Coronary artery (tissue), 2 donors: ENCODE results near the gene TBX5.

ENCODE experiments used
- DNase-seq: peaks from one replicate; pipeline ENCODE4 v3.0.0-alpha.2; 2017; ENCODE audit warnings: low spot score
- H3K27ac ChIP-seq, 2 donors: fragments of 200-600 bp; sonication (generic); one replicate each; pipeline ENCODE4 v1.5.1; 2016 to 2019
- H3K4me3 ChIP-seq: fragments of 200-600 bp; sonication (generic); 2 replicates; pipeline ENCODE4 v1.5.1; 2016; ENCODE audit warnings: mild to moderate bottlenecking, moderate library complexity
- TF ChIP-seq, protein P1 (sequence below): fragments of 200-600 bp; sonication (generic); IDR thresholded peaks from one replicate; pipeline ENCODE4 v1.5.1; 2019; ENCODE audit warnings: antibody characterized with exemption

TBX5 gene

DNA sequence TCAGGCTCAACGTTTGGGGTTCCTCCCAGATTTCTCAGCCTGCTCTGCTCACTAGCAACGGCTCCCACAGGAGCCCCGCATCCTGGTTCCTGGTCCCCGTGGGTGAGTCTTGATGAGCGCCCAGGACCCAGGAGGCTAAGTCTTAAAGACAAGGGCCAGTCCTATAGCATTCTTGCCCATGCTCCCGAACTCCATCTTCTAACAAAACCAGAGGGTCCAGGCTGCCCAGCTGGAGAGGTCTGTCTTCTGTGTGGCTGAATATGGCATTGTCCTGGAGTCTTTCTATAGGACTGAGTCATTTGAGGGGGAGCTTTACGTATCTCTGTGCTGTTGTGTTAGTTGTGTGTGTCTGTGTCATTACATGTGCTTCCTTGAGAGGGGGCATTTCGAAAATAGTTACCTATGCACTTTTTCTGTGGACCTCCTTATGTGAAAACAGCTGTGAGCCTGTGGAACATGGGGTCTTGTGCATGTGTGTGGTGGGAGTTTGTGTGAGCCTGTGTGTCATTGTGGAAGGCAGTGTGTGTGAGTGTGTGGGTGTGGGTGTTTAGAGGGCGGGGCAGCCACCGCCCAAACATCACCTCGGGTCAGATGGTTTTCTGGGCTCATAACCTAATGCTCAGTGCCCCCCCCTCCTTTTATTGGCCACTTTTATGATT is 9.1 kb upstream of the TBX5 start:
- H3K4me3 ChIP-seq = no peak overlapping the region
- no peak overlapping the region for H3K27ac ChIP-seq
- no peak for DNase-seq
- TF ChIP-seq, protein P1, sequence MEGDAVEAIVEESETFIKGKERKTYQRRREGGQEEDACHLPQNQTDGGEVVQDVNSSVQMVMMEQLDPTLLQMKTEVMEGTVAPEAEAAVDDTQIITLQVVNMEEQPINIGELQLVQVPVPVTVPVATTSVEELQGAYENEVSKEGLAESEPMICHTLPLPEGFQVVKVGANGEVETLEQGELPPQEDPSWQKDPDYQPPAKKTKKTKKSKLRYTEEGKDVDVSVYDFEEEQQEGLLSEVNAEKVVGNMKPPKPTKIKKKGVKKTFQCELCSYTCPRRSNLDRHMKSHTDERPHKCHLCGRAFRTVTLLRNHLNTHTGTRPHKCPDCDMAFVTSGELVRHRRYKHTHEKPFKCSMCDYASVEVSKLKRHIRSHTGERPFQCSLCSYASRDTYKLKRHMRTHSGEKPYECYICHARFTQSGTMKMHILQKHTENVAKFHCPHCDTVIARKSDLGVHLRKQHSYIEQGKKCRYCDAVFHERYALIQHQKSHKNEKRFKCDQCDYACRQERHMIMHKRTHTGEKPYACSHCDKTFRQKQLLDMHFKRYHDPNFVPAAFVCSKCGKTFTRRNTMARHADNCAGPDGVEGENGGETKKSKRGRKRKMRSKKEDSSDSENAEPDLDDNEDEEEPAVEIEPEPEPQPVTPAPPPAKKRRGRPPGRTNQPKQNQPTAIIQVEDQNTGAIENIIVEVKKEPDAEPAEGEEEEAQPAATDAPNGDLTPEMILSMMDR = no peak

DNA sequence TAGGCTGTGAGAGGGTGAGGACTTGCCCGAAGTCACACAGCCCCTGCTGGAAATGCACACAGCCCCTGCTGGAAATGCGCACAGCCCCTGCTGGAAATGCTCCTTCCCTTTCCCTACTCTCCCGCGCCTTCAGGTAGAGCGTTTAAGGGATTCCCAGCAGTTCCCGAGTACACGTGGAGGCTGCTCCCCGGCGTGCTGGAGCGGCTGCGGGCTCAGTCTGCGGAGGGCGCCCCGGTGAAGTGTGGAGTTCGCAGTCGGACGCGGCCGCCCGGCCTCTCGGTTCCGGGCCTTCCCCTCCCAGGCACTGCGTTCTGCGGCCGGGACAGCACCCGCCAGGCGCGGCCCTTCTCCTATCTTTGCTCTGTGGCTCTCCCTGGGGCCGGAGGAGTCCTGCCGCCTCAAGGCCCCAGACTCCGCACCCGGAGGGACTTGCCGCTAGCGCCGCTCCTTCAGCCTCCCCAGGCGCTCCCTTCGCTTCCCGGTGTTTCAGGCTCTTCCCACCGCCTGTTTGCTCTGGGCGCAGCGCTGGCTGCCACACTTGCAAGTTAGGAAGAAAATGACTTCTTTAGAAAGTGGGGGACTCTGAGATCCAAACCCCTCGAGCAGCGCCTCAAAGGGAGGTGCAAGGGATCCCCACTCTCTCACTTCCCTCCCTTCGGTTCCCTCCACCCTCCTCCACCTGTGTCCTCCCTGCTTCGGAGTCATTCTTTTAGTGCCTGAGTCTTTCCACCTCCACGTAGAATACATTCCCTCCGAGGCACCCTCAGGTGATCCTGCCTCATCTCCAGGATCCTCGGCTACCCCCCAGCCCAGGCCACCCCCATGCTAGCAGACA is 8.3 kb upstream of the TBX5 start:
- no peak for DNase-seq
- no peak overlapping the region for H3K27ac ChIP-seq
- H3K4me3 ChIP-seq = no peak overlapping the region
- TF ChIP-seq, protein P1 = no peak

DNA sequence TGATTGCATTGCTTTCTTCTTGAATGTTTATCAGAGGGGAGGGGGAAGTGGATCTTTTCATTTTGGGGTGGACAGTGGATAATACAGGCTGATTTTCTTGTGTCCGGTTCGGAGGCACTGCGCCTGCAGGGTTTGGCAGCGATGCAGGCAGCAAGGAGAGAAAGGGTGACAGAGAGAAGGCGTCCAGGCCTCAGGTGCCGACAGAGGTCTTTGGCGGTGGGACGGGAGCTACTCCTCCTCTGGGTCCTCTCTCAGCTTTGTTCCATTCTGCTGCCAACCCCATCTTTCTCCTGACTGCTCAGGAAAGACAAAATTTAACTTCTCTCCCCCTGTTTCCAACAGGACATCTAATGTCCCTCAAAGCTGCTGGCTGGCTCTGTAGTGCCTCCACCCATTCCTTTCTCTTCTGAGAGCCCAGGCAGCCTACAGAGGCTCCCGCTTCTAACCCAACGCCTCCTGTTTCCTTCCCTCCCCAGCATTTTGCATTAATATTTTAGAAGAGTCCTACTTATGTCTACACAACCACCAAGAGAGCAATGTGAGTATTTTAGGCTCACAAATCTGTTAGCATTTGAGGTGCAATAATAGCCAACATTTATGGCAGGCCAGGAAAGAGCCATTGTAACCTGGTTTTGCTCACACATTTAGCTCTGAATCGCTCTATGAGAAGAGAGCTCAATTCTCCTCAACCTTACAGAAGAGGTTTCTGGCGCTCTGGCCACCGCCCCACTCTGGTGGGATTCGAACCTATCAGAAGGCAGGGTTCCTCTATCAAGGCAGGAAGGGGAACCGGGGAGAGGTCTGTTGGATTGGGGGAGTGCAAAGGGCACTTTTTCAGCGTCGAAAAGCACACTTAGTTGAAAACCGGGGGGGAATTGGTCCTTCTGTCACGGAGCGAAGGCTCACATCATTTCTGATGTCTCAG is 7.1 kb upstream of the TBX5 start:
- TF ChIP-seq, protein P1 = no peak
- H3K27ac ChIP-seq = no peak overlapping the region
- no peak overlapping the region for H3K4me3 ChIP-seq
- no peak for DNase-seq

- no peak overlapping the region for H3K4me3 ChIP-seq
- no peak for DNase-seq
- TF ChIP-seq, protein P1 = no peak
- H3K27ac ChIP-seq = no peak overlapping the region
Measured at GRCh38 chr12:114412307-114412706, 6.4 kb upstream of the TBX5 start.

DNA sequence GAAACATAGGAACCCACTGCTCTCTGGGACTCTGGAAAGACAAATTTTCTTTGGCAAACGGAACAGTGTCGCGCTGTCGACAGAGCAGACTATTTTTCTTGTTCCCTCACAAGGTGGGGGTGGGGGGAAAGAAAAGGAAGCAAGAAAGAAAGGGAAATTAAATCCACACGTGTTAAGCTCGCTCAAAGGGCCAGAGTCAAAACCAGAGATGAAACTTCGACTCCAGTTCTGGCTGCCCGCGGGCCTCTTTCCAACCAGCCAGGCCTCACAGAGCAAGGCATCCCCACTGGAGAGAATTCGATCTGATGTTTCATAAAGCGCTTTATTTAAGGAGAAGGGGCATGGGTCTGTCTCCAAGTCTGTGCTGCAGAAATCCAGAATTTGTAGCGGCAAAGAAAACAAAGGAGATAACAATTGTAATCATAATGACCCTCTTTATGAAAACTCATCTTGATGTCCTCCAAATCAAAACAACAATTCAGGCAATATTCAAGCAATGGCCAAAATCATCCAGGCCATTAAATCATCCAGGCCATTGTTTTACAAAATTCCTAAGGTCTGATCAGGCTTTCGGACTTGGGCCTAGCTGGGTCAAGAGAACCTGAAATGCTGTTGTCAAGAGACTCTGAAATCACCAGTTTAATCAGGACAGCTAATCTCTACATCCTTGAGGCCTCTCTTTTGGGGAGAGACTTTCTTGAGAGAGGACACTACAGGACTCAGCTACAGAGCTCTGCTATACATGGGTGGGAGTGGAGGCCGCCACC is 5.3 kb upstream of the TBX5 start:
- TF ChIP-seq, protein P1 = no peak
- H3K27ac ChIP-seq = no peak overlapping the region
- no peak overlapping the region for H3K4me3 ChIP-seq
- DNase-seq = no peak

DNA sequence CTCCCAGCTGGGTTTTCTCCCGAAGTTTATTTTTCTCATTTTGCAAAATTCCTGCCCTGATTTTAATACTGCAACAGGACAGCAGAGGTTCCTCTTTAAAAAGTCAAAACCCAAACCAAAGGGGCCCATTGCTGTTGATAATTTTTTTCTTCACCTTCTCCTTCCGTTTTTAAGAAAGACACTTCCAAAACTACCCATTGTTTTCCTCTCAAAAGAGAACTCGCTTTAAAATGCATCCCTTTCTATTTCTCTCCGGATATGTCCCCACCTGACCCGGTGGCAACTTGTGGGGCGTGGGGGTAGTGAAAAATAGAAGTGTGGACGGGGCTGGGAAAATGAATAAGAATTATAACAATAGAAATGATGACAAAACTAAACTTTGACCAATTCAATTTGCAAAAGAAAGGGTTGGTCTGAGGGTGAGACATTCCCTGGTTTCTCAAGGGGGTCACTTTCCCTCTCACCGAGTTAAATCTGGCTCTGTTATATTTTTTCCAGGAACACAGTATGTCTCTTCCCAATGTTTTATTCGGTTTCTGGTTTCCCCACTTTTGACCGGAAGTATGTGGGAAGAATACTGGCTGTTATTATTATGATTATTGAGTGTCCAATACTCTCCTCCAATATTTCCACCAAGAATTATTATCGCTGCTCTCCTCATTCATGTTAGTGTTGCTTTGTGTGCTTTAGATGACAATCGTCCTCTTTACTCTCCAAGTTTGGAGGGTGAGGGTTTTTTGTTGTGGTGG is 4.1 kb upstream of the TBX5 start:
- TF ChIP-seq, protein P1 = no peak
- Histone ChIP-seq H3K27ac (peak overlapping the region in 1 of 2 donors; percentile 18), H3K4me3 (peak overlapping the region; percentile 64)
- DNase-seq = no peak
